ENCODE measurements around the gene TST.

Gene TST

DNA sequence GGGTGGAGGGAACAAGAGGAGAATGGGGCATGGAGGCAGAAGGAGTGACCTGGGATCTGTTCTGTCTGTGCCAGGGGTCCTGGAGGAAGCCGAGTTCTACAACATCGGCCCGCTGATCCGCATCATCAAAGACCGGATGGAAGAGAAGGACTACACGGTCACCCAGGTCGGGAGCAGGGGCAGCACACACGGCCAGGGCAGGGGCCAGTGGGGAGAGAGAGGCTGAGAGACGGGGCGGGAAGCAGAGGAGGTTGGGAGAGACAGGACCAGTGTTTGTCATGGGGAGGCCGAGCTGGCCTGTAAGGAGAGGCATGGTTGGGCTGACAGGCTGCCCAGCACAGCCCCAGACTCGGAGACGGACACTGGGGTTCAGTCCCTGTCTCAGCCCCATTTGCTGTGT is 37.0 kb upstream of the TST start:
- Histone ChIP-seq H3K27me3 (replicated peaks; ENCODE audit: control insufficient read depth, insufficient read depth, low read length) (no peaks in the 10 kb centered on the region), H3K36me3 (ENCODE audit: control insufficient read depth, insufficient read depth, low read length) (no peaks in the 10 kb centered on the region; the same call in none of the 2 replicates), H3K4me3 (replicated peaks; ENCODE audit: low read depth, low read length) (no peak overlapping the region)
- no peak for TF ChIP-seq CTCF (IDR thresholded peaks at IDR 0.05; ENCODE audit: insufficient read depth, low read length, poor library complexity, severe bottlenecking)
- DNase-seq (ENCODE audit: extremely low read depth, insufficient read length): no peak

DNA sequence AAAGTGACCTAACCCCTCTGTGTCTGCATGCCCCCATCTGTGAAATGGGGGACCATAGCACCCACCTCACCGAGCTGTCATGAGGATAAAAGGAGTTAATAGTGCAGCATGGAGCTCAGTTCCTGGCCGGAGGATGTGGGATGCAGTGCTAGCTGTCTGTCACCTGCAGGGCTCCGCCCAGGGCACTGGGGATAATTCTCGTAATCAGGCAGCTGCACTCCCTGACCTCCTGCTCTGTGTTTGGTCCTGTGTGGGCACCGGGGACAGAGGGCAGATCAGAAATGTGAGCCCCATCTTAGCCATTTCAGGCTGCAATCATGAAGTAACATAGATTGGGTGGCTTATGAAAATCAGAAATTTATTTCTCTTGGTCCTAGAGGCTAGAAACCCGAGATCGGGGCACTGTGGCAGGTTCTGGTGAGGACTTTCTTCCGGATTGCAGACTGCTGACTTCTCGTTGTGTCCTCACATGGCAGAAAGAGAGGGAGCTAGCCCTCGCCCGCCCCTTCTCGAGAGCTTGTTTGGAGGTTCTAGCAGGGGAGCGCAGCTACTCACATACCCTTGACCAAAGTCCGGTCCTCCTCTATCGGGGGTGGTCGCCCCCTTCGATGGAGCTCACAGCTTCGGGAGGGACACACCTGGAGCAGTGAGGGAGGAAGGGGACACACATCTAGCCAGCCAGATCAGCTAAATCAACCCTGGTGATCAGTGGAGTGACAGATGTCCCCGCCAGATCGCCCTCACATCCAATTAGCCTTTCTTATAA is 35.5 kb upstream of the TST start:
- TF ChIP-seq CTCF (IDR thresholded peaks at IDR 0.05; ENCODE audit: insufficient read depth, low read length, poor library complexity, severe bottlenecking): no peak
- no peaks in the 10 kb centered on the region for H3K27me3 ChIP-seq (replicated peaks; ENCODE audit: control insufficient read depth, insufficient read depth, low read length)
- no peak for DNase-seq (ENCODE audit: extremely low read depth, insufficient read length)
- H3K4me3 ChIP-seq (replicated peaks; ENCODE audit: low read depth, low read length): no peak overlapping the region
- H3K36me3 ChIP-seq (ENCODE audit: control insufficient read depth, insufficient read depth, low read length): no peaks in the 10 kb centered on the region; the same call in none of the 2 replicates

DNA sequence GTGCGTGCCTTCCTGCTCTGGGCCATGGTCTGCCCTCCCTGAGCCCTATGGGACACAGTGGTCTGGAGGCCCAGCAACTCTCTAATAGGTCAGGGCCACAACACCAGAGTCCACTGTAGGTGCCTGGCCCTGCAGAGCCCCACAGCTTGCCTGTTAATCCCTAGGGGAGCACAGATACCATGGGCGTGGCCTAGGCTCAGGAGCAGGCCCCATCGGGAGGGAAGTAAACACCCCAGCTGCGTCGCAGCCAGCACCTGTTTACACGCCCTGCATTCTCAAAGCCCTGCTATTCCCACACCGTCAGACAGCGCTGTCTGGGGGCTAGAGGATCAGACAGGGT is 34.8 kb upstream of the TST start:
- Histone ChIP-seq H3K4me3 (replicated peaks; ENCODE audit: low read depth, low read length) (no peak overlapping the region), H3K36me3 (ENCODE audit: control insufficient read depth, insufficient read depth, low read length) (no peaks in the 10 kb centered on the region; the same call in none of the 2 replicates), H3K27me3 (replicated peaks; ENCODE audit: control insufficient read depth, insufficient read depth, low read length) (no peaks in the 10 kb centered on the region)
- DNase-seq (ENCODE audit: extremely low read depth, insufficient read length): no peak
- TF ChIP-seq CTCF (IDR thresholded peaks at IDR 0.05; ENCODE audit: insufficient read depth, low read length, poor library complexity, severe bottlenecking): no peak

DNA sequence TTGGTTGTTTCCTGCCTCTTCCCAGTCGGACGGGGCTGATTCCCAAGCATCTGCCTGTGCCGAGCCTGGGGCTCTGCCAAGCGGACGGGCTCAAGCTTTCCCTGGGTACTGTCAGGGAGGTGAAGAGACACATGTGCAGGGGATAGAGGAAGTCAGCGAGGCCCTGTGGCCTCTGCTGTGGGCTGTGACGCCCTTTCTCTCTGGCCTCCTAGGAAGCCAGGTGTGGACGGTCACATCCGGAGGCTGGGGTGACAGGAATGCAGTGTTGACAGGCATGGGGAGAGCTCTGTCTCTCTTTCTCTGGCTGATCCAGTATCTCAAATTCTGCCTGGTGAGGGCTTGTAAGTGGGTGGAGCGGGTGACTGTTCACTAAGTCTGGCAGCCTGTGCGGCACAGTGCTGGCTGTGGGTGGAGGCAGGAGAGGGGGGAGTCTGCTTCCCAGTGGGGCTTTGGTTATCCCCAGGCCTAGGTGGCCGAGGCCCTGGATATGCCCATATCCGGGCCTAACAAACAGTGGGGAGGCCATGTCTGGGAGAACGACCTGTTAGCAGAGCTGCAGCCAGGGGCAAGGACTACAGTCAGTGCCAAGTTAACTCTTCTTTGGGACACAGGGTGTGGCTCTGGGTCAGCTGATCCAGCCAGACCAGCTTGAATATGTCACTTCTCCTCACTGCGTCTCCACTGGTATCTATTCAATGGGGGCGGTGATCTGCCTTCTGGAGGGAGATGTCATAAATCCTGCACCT is 34.2 kb upstream of the TST start:
- H3K4me3 ChIP-seq (replicated peaks; ENCODE audit: low read depth, low read length): no peak overlapping the region
- no peak for TF ChIP-seq CTCF (IDR thresholded peaks at IDR 0.05; ENCODE audit: insufficient read depth, low read length, poor library complexity, severe bottlenecking)
- no peaks in the 10 kb centered on the region for H3K27me3 ChIP-seq (replicated peaks; ENCODE audit: control insufficient read depth, insufficient read depth, low read length)
- no peak for DNase-seq (ENCODE audit: extremely low read depth, insufficient read length)
- no peaks in the 10 kb centered on the region; the same call in none of the 2 replicates for H3K36me3 ChIP-seq (ENCODE audit: control insufficient read depth, insufficient read depth, low read length)

DNA sequence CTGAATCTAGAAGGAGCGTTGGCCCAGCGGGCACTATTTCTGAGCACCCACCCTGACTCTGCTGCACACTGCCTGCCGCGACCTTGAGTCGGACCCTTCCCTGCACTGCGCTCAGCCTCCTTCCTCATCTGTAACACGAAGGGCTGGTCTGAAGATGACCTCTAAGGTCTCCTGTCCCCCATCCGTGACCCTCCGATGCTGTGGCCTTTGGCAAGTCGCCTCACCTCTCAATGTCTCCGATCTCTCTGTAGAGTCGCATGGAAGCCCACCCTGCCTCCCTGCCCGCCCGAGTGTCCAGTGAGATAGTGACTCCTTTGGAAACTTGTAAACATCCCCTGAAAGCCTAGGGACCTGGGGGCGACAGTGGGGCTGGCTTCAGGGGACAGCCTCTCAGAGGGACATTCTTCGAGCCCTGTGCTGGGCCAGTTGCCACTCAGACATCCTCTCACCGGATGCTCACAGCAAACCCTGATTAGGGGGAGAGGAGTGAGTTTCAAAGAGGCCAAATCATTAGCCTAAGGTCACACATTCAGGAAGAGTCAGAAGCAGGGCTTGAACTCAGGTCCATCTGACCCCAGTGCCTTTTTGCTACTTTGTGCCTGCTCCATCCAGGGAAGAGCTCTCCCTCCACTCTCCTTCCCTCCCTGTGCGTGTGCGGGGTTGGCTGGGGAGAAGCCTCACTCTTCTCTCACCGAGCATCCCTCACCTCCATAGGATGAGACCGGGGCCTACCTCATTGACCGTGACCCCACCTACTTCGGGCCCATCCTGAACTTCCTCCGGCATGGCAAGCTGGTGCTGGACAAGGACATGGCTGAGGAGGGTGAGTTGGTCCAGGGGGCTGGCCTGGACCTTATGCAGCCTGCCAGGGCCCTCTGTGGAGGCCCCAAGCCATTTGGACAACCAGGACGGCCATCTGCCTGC is 33.4 kb upstream of the TST start:
- Histone ChIP-seq H3K27me3 (replicated peaks; ENCODE audit: control insufficient read depth, insufficient read depth, low read length) (no peaks in the 10 kb centered on the region), H3K4me3 (replicated peaks; ENCODE audit: low read depth, low read length) (peak overlapping the region; percentile 70), H3K36me3 (ENCODE audit: control insufficient read depth, insufficient read depth, low read length) (no peaks in the 10 kb centered on the region; the same call in none of the 2 replicates)
- no peak for DNase-seq (ENCODE audit: extremely low read depth, insufficient read length)
- no peak for TF ChIP-seq CTCF (IDR thresholded peaks at IDR 0.05; ENCODE audit: insufficient read depth, low read length, poor library complexity, severe bottlenecking)
